Activated CD4-positive, CD25-positive, alpha-beta regulatory T cell treated with anti-CD3 and anti-CD28 coated beads, Interleukin-2, amount 50 U/mL, for 24 hours (primary cell): ENCODE data around the gene NECAB3.
"Not testable (repeated sequence)": the region's sequence is repeated elsewhere in the genome, so short reads cannot be mapped to it uniquely, and the experiment has no call there.

Source experiments
- ATAC-seq, 2 donors: fragments of 150-1000 bp; cut with Tn5 transposase; one replicate each; pipeline ENCODE4 v1.10.0; 2021; ENCODE audit warnings: mild to moderate bottlenecking in 1 of 2, moderate library complexity in 1 of 2

Gene NECAB3

DNA sequence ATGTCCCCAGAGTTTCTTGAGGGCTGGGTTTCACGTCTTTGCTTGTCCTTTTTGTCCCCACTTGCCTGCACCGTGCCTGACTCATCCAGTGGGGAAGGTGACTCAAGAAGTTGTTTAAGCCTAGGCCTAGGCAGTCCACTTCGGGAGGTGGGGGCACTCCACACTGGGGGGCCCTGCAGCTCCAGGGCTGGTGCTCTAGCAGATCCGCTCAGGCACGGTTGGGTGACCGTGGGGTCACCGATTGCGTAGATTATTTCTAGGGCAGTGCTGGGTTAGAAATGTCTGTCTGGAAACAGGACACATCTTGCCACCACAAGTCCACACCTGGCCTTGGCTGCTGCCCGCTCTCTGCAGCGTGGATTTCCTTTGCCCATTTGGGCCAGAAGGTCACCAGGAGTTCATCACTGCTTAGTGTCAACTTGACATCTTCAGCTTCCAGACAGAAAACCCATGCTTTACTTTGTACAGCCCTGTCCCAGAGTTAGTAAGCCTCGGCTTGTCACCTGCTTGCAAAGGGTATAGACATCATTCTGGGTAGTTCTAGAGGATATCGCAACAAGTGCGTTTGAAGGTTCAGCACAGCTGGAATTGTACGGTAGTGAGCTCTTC is 25.7 kb downstream of the NECAB3 start:
- ATAC-seq: peak in 1 of 2 donors; percentile 21

DNA sequence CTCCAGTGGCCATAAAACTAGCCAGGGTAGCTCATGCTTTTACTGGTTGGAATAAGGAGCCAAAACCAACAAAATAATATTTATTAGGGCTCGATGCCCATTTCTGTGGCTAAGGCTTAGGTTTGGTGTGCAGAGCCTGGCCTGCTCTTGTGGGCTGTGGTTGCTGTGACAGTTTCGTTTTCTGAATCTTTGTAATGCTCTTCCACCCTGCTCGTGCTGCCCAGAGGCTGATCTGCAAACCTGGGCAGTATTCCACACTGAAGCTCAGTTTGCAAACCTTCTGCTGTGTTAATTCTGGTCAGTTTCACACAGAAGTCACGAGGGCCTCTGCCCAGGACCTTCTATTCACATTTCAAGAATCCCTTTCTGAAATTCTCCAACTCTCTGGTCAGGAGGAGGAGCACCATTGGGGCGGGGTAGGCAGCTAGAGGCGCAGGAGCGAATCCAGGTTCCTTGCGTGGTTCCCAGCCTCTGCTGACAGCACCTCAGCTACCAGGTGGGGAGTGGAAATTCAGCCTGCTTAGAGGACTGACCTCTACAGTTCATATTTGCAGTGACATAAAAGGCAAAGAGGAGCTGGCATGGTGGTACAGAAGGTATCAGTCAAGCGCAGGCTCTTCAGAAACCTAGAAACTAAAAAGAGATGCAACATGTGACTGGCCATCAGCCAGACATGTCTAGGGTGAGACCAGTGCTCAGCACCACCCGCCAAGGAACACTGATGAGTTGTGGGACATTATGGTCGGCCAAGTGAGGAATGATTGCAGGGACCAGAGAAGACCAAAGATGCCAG is 26.4 kb downstream of the NECAB3 start:
- ATAC-seq: peak in 1 of 2 donors; percentile 28

DNA sequence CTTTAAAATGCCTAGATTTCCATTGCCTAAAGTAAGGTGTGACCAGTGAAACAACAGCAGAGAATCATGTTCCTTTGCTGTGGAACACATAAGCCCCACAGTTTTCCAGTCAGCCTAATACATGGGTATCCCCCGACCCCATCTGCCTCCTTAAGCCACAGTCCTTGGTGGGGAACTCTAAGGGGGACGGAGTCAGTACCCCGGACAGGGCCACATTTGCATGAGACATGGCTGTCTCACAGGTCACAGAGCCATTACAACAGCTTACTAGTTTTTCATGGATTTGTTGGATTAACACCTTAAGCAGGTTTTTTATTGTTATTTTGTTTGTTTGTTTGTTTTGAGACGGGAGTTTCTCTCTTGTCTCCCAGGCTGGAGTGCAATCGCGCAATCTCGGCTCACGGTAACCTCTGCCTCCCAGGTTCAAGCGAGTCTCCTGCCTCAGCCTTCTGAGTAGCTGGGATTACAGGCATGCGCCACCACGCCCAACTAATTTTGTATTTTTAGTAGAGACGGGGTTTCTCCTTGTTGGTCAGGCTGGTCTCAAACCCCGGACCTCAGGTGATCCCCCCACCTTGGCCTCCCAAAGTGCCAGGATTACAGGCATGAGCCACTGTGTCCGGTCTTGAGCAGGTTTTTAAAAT is 27.1 kb downstream of the NECAB3 start:
- not testable (repeated sequence) for ATAC-seq

DNA sequence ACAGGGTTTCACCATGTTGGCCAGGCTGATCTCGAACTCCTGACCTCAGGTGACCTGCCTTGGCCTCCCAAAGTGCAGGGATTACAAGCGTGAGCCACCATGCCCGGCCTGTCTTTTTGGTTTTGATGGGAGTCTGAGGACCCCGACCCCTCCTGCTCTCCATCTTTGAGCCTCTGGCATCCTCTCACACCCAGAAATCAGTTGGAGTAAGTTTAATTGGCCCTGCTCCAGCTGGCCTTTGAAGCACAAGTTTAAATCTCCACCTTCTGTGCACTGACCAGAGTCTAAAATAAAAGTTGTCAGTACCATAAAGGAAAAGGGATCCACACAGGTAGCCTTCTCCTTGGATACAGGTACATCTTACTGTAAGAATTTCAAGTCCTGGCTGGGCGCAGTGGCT is 28.0 kb downstream of the NECAB3 start:
- no peak for ATAC-seq

DNA sequence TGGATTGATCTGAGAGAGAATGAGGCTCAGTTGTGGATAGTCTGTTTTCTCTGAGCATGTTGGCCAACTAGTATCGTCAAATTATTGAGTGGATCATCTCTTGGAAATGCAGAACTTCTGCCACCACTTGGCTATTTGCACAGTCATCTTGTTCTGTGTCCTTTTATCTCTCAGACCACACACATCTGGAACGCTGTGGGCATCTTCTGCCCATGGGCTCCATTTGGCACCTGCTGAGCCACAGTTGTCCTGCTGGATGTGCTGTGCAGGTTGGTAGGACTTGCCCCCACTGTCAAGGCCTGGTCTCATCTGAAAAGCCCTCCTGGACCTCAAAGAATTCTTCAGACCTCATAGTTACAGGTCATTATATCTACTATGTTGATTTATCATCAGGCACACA is 28.8 kb downstream of the NECAB3 start:
- no peak for ATAC-seq

DNA sequence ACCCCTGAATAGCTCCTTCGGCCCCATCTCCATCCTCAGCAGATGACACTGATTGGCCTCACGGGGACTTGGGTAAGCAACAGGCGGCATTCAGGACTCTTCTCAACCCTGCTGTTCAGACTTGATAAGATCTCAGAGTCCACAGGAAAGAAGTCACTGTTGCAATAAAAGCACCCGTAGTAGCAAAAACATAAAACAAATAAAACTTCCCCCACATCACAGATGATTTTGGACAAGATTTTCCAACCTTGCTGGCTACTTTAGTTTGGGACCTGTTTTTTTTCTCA is 29.2 kb downstream of the NECAB3 start:
- ATAC-seq: no peak

- ATAC-seq: no peak
Observed at GRCh38 chr20:33644313-33645071, 29.7 kb downstream of the NECAB3 start.

GRCh38 chr20:33640287-33640686 is 33.9 kb downstream of the NECAB3 start:
- ATAC-seq: no peak

- no peak for ATAC-seq
Observed at GRCh38 chr20:33636776-33637175, 37.5 kb downstream of the NECAB3 start.

GRCh38 chr20:33635341-33635740 is 38.9 kb downstream of the NECAB3 start:
- ATAC-seq: no peak

DNA sequence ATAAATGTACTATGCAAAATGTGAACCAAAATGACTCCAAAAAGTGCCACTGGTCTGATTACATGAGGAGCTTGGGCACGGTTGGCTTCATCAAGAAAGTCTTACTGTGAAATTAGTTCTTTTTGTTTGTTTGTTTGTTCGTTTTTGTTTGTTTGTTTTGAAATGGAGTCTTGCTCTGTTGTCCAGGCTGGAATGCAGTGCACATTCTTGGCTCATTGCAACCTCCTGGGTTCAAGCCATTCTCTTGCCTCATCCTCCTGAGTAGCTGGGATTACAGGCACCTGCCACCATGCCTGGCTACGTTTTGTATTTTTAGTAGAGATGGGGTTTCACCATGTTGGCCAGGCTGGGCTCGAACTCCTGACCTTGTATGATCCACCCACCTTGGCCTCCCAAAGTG is 42.3 kb downstream of the NECAB3 start:
- ATAC-seq: not testable (repeated sequence)

GRCh38 chr20:33630507-33630906 is 43.7 kb downstream of the NECAB3 start:
- no peak for ATAC-seq

DNA sequence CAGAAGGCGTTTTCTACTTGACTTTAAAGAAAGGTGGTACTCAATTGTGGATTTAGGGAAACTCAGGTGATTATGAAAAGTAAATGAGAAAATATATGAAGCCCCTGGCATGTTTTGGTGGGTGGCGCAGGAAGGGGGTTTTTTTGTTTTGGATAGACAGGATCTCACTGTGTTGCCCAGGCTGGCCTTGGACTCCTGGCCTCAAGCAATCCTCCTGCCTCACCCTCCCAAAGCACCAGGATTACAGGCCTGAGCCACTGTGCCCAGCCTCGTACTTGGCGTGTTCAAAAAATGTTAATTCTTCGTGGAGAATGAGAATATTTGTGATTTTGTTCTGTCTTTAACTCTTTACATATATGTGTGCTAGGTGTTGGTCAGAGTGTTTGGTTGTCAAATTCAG is 44.2 kb downstream of the NECAB3 start:
- no peak for ATAC-seq

GRCh38 chr20:33629533-33629932 is 44.7 kb downstream of the NECAB3 start:
- no peak for ATAC-seq

- ATAC-seq: peak; percentile 51 to 80
Observed at GRCh38 chr20:33627577-33628216, 46.5 kb downstream of the NECAB3 start.

DNA sequence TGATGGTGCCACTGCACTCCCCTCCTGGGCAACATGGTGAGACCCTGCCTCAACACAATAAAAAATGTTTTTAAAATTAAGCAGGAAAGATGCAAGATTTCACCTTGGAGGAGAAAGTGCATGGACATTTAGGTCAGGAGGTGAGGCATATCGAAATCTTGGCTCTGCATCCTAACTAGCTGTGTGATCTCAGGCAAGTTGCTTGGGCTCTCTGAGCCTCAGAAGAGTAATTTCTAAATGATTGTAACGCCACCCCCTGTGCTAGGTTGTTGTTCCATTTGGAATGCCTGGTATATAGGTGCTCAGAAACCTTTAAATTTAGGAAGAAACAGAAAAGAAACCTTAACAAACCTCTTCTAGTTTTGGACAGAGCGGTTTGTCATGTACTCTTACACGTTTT is 48.0 kb downstream of the NECAB3 start:
- no peak for ATAC-seq

DNA sequence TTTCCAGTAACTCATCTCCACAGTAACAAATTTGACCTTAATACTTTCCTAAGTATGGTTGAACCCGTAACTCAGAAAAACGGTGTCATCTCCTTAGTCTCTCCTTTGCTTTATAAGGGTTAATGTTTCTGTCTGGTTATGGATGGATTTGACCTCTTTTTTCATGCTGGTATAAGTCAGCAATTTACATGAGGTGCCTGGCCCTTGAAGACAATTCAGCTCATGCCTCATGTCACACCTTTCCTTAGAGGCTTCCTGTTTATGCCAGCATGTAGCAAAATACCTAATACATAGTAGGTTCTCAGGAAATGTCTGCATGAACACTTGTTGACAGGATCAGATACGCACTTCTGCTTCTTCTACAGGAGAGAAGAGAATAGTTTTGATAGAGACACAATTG is 49.8 kb downstream of the NECAB3 start:
- ATAC-seq: no peak

DNA sequence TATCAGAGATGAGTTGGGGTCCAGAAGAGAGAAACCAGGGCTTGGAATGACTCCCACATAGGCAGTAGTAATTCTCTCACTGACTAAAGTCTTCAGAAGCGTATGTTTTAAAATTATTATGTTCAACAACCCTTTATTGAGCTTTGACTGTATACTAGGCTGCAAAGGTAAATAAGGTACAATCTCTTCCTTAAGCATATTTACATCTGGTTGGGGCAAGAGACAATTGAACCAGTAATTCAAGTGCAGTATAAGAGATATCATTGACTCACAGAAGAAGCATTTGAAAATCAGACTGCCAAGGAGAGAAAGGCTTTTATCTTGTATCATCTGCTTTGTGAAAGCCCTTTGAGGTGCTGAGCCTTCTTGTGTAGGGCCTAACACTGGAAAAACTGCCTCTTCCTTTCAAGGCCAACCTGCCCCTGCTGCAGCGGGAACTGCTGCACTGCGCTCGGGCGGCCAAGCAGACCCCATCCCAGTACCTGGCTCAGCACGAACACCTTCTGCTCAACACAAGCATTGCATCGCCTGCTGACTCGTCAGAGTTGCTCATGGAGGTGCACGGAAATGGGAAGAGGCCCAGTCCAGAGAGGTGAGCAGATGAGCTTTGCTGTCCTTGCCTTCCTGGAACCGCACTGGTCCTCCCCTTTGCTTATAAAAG is 51.4 kb downstream of the NECAB3 start:
- no peak for ATAC-seq

GRCh38 chr20:33621717-33622400 is 52.4 kb downstream of the NECAB3 start:
- no peak for ATAC-seq

- no peak for ATAC-seq
Observed at GRCh38 chr20:33612001-33612400, 62.2 kb downstream of the NECAB3 start.

GRCh38 chr20:33611106-33611505 is 63.1 kb downstream of the NECAB3 start:
- no peak for ATAC-seq

GRCh38 chr20:33609504-33609903 is 64.7 kb downstream of the NECAB3 start:
- no peak for ATAC-seq
